Measurements from ENCODE around the gene RICTOR.

RICTOR gene

DNA sequence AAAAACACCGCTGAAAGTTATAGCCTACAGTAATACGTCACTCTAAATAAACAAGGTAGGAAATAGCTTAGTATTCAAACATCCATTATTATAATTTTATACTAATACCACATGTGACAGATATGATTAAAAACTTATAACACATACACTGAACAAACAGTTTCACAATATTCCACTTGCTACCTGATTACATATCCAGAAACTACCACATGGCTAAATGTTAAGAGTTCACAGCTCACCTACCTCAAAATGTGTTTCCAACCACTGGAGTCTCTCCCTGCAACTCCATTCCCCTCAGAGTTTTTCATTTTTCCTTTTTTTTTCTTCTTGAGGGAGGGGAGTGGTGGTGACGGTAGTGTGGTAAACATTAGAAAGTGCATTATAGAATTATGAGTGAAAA, 12.1 kb downstream of the RICTOR start:
- TF ChIP-seq, protein P1, sequence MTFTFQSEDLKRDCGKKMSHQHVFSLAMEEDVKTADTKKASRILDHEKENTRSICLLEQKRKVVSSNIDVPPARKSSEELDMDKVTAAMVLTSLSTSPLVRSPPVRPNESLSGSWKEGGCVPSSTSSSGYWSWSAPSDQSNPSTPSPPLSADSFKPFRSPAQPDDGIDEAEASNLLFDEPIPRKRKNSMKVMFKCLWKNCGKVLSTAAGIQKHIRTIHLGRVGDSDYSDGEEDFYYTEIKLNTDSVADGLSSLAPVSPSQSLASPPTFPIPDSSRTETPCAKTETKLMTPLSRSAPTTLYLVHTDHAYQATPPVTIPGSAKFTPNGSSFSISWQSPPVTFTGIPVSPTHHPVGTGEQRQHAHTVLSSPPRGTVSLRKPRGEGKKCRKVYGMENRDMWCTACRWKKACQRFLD (tag by site-specific recombination; IDR thresholded peaks at IDR 0.05), result no peak
- no peak for TF ChIP-seq SP3 (tag by site-specific recombination; IDR thresholded peaks at IDR 0.05)
- TF ChIP-seq, protein P2, sequence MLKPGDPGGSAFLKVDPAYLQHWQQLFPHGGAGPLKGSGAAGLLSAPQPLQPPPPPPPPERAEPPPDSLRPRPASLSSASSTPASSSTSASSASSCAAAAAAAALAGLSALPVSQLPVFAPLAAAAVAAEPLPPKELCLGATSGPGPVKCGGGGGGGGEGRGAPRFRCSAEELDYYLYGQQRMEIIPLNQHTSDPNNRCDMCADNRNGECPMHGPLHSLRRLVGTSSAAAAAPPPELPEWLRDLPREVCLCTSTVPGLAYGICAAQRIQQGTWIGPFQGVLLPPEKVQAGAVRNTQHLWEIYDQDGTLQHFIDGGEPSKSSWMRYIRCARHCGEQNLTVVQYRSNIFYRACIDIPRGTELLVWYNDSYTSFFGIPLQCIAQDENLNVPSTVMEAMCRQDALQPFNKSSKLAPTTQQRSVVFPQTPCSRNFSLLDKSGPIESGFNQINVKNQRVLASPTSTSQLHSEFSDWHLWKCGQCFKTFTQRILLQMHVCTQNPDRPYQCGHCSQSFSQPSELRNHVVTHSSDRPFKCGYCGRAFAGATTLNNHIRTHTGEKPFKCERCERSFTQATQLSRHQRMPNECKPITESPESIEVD (tag by site-specific recombination; IDR thresholded peaks at IDR 0.05), result peak; percentile 67
- Histone ChIP-seq H3K9me3 (ENCODE audit: control insufficient read depth, insufficient read depth, low read depth, low read length) (no peaks in the 10 kb centered on the region), H3K36me3 (ENCODE audit: control insufficient read depth in 2 of 2, insufficient read depth in 1 of 2, low read length in 2 of 2) (peaks cover 5 to 13% of the 10 kb centered on the region in 2 experiments; a peak in 1 of 3 replicates), H3K4me1 (ENCODE audit: control insufficient read depth, insufficient read depth, low read length) (peaks cover 8% of the 10 kb centered on the region), H3K4me3 (ENCODE audit: low read depth, low read length) (no peak overlapping the region), H3K27ac (ENCODE audit: extremely low read depth, low read depth, low read length) (no peak overlapping the region)
- CTCF ChIA-PET, result interaction anchor here (0.7 to 2.0 kb wide), 3 partner anchors 9 to 155 kb away, joined by 3 to 14 read pairs (median 4); no protein-coding TSS in a partner anchor
- POLR2A ChIA-PET, result no interaction called here

DNA sequence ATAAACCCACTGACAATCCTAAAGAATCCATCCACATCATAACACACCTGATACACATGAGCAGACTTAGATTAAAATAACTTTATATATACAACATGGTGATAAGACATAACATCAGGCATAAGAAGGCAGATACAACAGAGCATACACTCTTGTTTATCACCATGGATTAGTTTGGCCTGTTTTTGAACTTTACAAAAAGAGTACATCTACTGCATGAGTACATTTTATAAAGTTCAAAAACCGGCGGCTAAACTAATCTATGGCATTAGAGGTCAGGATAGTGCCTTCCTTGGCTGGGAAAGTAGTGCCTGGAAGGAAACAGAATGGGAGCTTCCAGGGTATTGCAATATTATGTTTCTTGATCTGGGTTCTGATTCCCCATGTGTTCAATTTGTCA, 15.1 kb downstream of the RICTOR start:
- TF ChIP-seq, protein P3, sequence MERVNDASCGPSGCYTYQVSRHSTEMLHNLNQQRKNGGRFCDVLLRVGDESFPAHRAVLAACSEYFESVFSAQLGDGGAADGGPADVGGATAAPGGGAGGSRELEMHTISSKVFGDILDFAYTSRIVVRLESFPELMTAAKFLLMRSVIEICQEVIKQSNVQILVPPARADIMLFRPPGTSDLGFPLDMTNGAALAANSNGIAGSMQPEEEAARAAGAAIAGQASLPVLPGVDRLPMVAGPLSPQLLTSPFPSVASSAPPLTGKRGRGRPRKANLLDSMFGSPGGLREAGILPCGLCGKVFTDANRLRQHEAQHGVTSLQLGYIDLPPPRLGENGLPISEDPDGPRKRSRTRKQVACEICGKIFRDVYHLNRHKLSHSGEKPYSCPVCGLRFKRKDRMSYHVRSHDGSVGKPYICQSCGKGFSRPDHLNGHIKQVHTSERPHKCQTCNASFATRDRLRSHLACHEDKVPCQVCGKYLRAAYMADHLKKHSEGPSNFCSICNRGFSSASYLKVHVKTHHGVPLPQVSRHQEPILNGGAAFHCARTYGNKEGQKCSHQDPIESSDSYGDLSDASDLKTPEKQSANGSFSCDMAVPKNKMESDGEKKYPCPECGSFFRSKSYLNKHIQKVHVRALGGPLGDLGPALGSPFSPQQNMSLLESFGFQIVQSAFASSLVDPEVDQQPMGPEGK (tag by site-specific recombination; IDR thresholded peaks at IDR 0.05), result no peak
- TF ChIP-seq ZBTB17 (tag by site-specific recombination; IDR thresholded peaks at IDR 0.05), result peak; percentile 87
- H3K4me1 ChIP-seq (ENCODE audit: control insufficient read depth, insufficient read depth, low read length), result peaks cover 8% of the 10 kb centered on the region
- POLR2A ChIA-PET, result no interaction called here

DNA sequence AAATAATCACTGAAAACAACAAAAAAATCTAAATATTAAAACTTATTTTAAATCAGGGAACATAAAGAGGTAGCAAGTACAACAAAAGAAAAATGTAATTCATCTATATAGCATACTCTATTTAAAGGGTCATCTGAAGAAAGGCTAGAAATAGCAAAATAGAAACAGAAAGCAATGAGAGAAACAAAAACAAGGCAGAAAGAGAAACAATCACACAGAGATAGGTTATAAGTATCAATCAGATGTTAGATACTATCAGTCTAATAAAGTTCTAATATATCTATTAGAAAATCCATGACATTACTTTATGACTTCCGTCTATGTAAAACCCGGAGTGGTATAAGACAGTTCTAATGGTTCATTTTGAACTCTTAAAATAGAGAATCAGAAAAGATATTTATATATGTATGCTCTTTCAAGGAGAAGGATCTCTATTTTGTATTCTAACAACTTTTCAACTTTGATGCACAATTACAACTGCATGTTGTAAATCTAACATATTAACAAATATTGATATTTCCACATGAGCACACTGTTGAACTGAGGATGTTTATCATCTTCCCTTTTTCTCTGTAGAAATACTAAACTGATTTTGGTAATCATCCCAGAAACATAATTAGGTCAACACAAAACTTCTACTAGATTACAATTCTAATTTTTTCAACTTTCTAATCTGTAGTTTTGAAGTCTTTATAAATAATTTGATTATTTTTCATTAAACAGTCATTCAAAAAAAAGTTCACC, 15.8 kb downstream of the RICTOR start:
- no peaks in the 10 kb centered on the region for H3K36me3 ChIP-seq (ENCODE audit: control insufficient read depth in 2 of 2, insufficient read depth in 1 of 2, low read length in 2 of 2)
- TF ChIP-seq PRDM1 (tag by site-specific recombination; IDR thresholded peaks at IDR 0.05) (peak; percentile 78), ZSCAN30 (tag by site-specific recombination; IDR thresholded peaks at IDR 0.05) (no peak)
- no peak overlapping the region for H3K4me3 ChIP-seq (ENCODE audit: low read depth, low read length)
- H3K4me1 ChIP-seq (ENCODE audit: control insufficient read depth, insufficient read depth, low read length), result peaks cover 8% of the 10 kb centered on the region
- CTCF ChIA-PET, result interaction anchor here (0.6 kb wide), 1 partner anchor 64 kb away, joined by 3 read pairs; no protein-coding TSS in a partner anchor
- H3K9me3 ChIP-seq (ENCODE audit: control insufficient read depth, insufficient read depth, low read depth, low read length), result no peaks in the 10 kb centered on the region
- POLR2A ChIA-PET, result no interaction called here
- no peak overlapping the region for H3K27ac ChIP-seq (ENCODE audit: extremely low read depth, low read depth, low read length)

More for the DNA sequence above, 15.1 kb downstream of the RICTOR start:
- no peak overlapping the region for H3K4me3 ChIP-seq (ENCODE audit: low read depth, low read length)
- H3K27ac ChIP-seq (ENCODE audit: extremely low read depth, low read depth, low read length), result no peak overlapping the region
- H3K9me3 ChIP-seq (ENCODE audit: control insufficient read depth, insufficient read depth, low read depth, low read length), result no peaks in the 10 kb centered on the region
- CTCF ChIA-PET, result interaction anchor here (0.6 to 0.9 kb wide), 2 partner anchors 14 to 65 kb away, joined by 3 read pairs; no protein-coding TSS in a partner anchor
- no peaks in the 10 kb centered on the region for H3K36me3 ChIP-seq (ENCODE audit: control insufficient read depth in 2 of 2, insufficient read depth in 1 of 2, low read length in 2 of 2)

DNA sequence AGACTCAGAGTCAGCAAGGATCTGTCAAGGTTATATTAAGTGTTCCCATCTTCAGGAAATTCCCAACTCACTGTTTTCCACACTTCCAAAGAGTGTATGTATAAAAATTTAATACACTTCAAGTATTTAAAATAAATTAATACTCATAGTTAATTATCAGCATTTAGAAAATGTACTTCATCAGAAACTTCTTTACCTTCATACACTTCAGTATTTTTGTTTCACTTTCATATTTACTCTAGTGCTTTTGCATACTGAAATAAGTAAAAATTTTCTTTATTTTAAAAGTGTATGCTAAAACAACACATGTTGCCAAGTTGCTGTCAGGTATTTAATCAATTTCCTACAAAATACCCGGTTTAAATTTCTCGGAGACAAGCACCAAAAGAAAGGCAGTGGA, 16.5 kb downstream of the RICTOR start:
- Histone ChIP-seq H3K4me3 (ENCODE audit: low read depth, low read length) (no peak overlapping the region), H3K27ac (ENCODE audit: extremely low read depth, low read depth, low read length) (no peak overlapping the region), H3K9me3 (ENCODE audit: control insufficient read depth, insufficient read depth, low read depth, low read length) (no peaks in the 10 kb centered on the region), H3K36me3 (ENCODE audit: control insufficient read depth in 2 of 2, insufficient read depth in 1 of 2, low read length in 2 of 2) (no peaks in the 10 kb centered on the region), H3K4me1 (ENCODE audit: control insufficient read depth, insufficient read depth, low read length) (peaks cover 8% of the 10 kb centered on the region)
- POLR2A ChIA-PET, result no interaction called here
- CTCF ChIA-PET, result interaction anchor here (1.3 kb wide), 1 partner anchor 23 kb away, joined by 5 read pairs; no protein-coding TSS in a partner anchor
- TF ChIP-seq ZNF561 (tag by site-specific recombination; IDR thresholded peaks at IDR 0.05; ENCODE audit: borderline replicate concordance) (no peak), ZSCAN16 (tag by site-specific recombination; IDR thresholded peaks at IDR 0.05) (no peak), ZNF510 (tag by site-specific recombination; IDR thresholded peaks at IDR 0.05; ENCODE audit: insufficient replicate concordance) (no peak), OSR2 (tag by site-specific recombination; IDR thresholded peaks at IDR 0.05) (no peak), ZNF292 (tag by site-specific recombination; IDR thresholded peaks at IDR 0.05; ENCODE audit: borderline replicate concordance, low read depth) (no peak), KLF10 (tag by site-specific recombination; IDR thresholded peaks at IDR 0.05) (no peak), ZNF155 (tag by site-specific recombination; IDR thresholded peaks at IDR 0.05) (no peak), ZNF521 (tag by site-specific recombination; IDR thresholded peaks at IDR 0.05) (no peak), ZNF837 (tag by site-specific recombination; IDR thresholded peaks at IDR 0.05) (no peak), ZNF776 (tag by site-specific recombination; IDR thresholded peaks at IDR 0.05; ENCODE audit: borderline replicate concordance) (no peak), ZNF157 (tag by site-specific recombination; IDR thresholded peaks at IDR 0.05) (no peak)
- TF ChIP-seq, protein P4, sequence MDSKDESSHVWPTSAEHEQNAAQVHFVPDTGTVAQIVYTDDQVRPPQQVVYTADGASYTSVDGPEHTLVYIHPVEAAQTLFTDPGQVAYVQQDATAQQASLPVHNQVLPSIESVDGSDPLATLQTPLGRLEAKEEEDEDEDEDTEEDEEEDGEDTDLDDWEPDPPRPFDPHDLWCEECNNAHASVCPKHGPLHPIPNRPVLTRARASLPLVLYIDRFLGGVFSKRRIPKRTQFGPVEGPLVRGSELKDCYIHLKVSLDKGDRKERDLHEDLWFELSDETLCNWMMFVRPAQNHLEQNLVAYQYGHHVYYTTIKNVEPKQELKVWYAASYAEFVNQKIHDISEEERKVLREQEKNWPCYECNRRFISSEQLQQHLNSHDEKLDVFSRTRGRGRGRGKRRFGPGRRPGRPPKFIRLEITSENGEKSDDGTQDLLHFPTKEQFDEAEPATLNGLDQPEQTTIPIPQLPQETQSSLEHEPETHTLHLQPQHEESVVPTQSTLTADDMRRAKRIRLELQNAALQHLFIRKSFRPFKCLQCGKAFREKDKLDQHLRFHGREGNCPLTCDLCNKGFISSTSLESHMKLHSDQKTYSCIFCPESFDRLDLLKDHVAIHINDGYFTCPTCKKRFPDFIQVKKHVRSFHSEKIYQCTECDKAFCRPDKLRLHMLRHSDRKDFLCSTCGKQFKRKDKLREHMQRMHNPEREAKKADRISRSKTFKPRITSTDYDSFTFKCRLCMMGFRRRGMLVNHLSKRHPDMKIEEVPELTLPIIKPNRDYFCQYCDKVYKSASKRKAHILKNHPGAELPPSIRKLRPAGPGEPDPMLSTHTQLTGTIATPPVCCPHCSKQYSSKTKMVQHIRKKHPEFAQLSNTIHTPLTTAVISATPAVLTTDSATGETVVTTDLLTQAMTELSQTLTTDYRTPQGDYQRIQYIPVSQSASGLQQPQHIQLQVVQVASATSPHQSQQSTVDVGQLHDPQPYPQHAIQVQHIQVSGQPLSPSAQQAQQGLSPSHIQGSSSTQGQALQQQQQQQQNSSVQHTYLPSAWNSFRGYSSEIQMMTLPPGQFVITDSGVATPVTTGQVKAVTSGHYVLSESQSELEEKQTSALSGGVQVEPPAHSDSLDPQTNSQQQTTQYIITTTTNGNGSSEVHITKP (tag by site-specific recombination; IDR thresholded peaks at IDR 0.05), result no peak
